IMR-90 (cell line): ENCODE results near the gene PPP2R1A.

Experiments used
- BHLHE40 ChIP-seq: fragments of 150-350 bp; IDR thresholded peaks from 2 replicates; pipeline ENCODE4 v1.6.1; 2016; ENCODE audit warnings: mild to moderate bottlenecking, low read depth, low read length
- CEBPB ChIP-seq: IDR thresholded peaks from 2 replicates; pipeline ENCODE4 v1.6.1; 2012; ENCODE audit warnings: low read depth, low read length, improper control_type of control experiment
- CHD1 ChIP-seq: IDR thresholded peaks from 2 replicates; pipeline ENCODE4 v1.6.1; 2012; ENCODE audit warnings: low read depth, low read length, improper control_type of control experiment
- FOS ChIP-seq: fragments of 150-350 bp; IDR thresholded peaks from 2 replicates; pipeline ENCODE4 v1.6.1; 2016; ENCODE audit warnings: low read depth, low read length
- MAFK ChIP-seq: IDR thresholded peaks from 2 replicates; pipeline ENCODE4 v1.6.1; 2012; ENCODE audit warnings: low read depth, low read length, improper control_type of control experiment
- MAZ ChIP-seq: IDR thresholded peaks from 2 replicates; pipeline ENCODE4 v1.6.1; 2012; ENCODE audit warnings: low read depth, mild to moderate bottlenecking, low read length, improper control_type of control experiment, moderate library complexity, borderline replicate concordance
- POLR2A ChIP-seq: IDR thresholded peaks from 2 replicates; pipeline ENCODE4 v1.6.1; 2012; ENCODE audit warnings: mild to moderate bottlenecking, low read depth, low read length
- RAD21 ChIP-seq: IDR thresholded peaks from 2 replicates; pipeline ENCODE4 v1.6.1; 2012; ENCODE audit warnings: low read length, improper control_type of control experiment
- RCOR1 ChIP-seq: IDR thresholded peaks from 2 replicates; pipeline ENCODE4 v1.6.1; 2012; ENCODE audit warnings: mild to moderate bottlenecking, low read length, improper control_type of control experiment; ENCODE audit not compliant: insufficient replicate concordance
- RFX5 ChIP-seq: IDR thresholded peaks from 2 replicates; pipeline ENCODE4 v1.8.0; 2012; ENCODE audit warnings: low read depth, mild to moderate bottlenecking, low read length, moderate library complexity
- SMC3 ChIP-seq: fragments of 150-350 bp; IDR thresholded peaks from 2 replicates; pipeline ENCODE4 v1.6.1; 2016; ENCODE audit warnings: low read depth, mild to moderate bottlenecking, antibody characterized with exemption, low read length, moderate library complexity
- TF ChIP-seq, protein P1 (sequence below): conservative IDR thresholded peaks from 2 replicates; pipeline ENCODE4 v1.5.1; 2012; ENCODE audit warnings: mild to moderate bottlenecking, low read depth, low read length, improper control_type of control experiment
- TF ChIP-seq, protein P2 (sequence below): fragments of 150-350 bp; IDR thresholded peaks from 2 replicates; pipeline ENCODE4 v1.6.1; 2017; ENCODE audit warnings: mild to moderate bottlenecking, antibody characterized with exemption, low read length, low read depth

DNA sequence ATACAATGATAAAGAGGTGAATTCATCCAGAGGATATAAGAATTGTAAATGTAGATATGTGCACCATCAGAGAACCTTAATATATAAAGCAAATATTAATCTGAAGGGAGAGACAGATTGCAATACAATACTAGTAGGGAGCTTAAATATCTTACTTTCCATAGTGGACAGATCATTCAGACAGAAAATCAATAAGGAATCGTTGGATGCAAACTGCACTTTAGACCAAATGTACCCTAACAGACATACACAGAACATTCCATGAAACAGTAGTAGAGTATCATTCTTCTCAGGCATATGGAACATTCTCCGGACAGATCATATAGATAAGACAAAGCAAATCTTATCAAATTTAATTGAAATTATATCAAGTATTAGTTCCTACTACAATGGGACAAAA is 44.6 kb downstream of the PPP2R1A start:
- TF ChIP-seq CEBPB (no peak), POLR2A (no peak), MAZ (no peak), BHLHE40 (no peak), MAFK (no peak), CHD1 (no peak), FOS (no peak), SMC3 (no peak), RCOR1 (no peak), RAD21 (no peak), RFX5 (no peak)
- TF ChIP-seq, protein P1, sequence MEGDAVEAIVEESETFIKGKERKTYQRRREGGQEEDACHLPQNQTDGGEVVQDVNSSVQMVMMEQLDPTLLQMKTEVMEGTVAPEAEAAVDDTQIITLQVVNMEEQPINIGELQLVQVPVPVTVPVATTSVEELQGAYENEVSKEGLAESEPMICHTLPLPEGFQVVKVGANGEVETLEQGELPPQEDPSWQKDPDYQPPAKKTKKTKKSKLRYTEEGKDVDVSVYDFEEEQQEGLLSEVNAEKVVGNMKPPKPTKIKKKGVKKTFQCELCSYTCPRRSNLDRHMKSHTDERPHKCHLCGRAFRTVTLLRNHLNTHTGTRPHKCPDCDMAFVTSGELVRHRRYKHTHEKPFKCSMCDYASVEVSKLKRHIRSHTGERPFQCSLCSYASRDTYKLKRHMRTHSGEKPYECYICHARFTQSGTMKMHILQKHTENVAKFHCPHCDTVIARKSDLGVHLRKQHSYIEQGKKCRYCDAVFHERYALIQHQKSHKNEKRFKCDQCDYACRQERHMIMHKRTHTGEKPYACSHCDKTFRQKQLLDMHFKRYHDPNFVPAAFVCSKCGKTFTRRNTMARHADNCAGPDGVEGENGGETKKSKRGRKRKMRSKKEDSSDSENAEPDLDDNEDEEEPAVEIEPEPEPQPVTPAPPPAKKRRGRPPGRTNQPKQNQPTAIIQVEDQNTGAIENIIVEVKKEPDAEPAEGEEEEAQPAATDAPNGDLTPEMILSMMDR = no peak
- TF ChIP-seq, protein P2, sequence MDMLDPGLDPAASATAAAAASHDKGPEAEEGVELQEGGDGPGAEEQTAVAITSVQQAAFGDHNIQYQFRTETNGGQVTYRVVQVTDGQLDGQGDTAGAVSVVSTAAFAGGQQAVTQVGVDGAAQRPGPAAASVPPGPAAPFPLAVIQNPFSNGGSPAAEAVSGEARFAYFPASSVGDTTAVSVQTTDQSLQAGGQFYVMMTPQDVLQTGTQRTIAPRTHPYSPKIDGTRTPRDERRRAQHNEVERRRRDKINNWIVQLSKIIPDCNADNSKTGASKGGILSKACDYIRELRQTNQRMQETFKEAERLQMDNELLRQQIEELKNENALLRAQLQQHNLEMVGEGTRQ = no peak
